ENCODE measurements around the gene STK31.
"Not testable (repeated sequence)": the region's sequence is repeated elsewhere in the genome, so short reads cannot be mapped to it uniquely, and the experiment has no call there.

Gene STK31

DNA sequence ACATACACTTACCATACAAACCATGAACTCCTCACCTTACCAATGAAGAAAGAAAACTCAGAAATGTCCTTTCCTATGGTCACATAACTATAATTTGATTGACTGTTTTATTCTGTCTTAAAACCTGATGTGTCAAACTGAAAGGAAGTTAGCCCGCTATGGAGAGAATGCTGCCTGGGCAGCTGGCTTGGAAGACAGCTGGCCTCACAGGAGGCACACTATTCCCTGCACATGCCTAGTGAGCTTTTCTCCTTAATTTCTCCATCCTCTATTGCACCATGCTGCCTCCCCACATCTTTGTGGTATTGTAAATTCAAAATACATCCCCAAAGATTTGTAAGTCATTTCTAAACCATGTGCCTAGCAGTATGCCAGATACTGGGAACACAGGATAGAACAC lies 163.3 kb downstream of the STK31 start:
- H3K36me3 ChIP-seq = no peaks in the 10 kb centered on the region
- H3K27me3 ChIP-seq = no peaks in the 10 kb centered on the region
- TF ChIP-seq Cebpa-rat (IDR thresholded peaks at IDR 0.05) = no peak
- H3K27ac ChIP-seq = no peak overlapping the region
- no peaks in the 10 kb centered on the region for H4K20me1 ChIP-seq
- H3K4me2 ChIP-seq = no peak overlapping the region
- H3K4me3 ChIP-seq = no peak overlapping the region
- 0 out of 22 replicates have a peak, but pooled peaks cover 0 to 4% (median 0%) of the 10 kb centered on the region in 11 experiments for H3K9me3 ChIP-seq (replicated peaks in 1 of 11)
- H3K4me1 ChIP-seq = peaks cover 0 to 13% (median 2%) of the 10 kb centered on the region in 10 experiments; a peak in 9 of 20 replicates
- H3K9ac ChIP-seq = no peak overlapping the region

DNA sequence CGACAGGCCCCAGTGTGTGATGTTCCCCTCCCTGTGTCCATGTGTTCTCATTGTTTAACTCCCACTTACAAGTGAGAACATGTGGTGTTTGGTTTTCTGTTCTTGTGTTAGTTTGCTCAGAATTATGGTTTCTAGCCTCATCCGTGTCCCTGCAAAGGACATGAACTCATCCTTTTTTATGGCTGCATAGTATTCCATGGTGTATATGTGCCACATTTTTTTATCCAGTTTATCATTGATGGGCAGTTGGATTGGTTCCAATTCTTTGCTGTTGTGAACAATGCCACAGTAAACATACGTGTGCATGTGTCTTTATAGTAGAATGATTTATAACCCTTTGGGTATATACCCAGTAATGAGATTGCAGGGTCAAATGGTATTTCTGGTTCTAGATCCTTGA lies 166.5 kb downstream of the STK31 start:
- H3K4me3 ChIP-seq; H4K20me1 ChIP-seq; H3K27ac ChIP-seq; H3K36me3 ChIP-seq; H3K9ac ChIP-seq; H3K9me3 ChIP-seq (replicated peaks in 1 of 11); H3K4me2 ChIP-seq; H3K27me3 ChIP-seq: not testable (repeated sequence)
- peaks cover 0 to 18% (median 3%) of the 10 kb centered on the region in 10 experiments; a peak in 9 of 20 replicates for H3K4me1 ChIP-seq
